ENCODE results near the gene SORD.
"Not testable (repeated sequence)": the region's sequence is repeated elsewhere in the genome, so short reads cannot be mapped to it uniquely, and the experiment has no call there.

Gene SORD

DNA sequence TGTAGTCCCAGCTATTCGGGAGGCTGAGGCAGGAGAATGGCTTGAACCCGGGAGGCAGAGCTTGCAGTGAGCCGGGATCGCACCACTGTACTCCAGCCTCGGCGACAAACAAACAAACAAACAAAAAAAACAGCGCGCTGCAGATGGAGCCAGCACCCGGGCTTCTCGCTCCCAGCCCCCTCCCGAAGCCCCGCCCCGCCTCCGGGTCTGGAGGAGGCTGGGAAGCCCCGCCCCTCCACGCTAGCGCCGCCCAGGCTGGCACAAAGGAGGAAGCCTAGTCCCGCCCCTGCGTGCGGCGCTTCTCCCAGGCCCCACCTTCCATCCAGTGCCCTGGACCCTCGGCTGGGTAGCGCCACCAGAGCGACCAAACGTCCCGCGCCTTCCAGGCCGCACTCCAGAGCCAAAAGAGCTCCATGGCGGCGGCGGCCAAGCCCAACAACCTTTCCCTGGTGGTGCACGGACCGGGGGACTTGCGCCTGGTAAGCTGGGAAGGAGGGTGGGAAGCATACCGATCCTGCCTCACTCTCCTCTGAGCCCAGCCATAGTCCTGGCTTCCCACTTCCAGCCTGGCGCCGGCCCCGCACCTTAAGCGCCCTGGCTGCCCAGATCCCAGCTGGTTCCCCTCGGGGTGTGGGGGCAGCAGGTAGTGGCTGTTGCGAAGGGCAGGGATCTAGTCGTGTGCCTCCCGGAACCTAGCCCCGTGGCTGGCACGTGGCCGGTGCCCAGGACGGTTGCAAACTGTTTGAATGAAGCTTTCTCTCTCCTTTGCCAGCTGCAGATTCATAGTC is at the start of gene SORD:
SORD (plus strand) TSS at position 325 of the 788 bp plus-strand sequence; CDS start at position 414, 89 bp downstream.
- peak; percentile 94 for DNase-seq

DNA sequence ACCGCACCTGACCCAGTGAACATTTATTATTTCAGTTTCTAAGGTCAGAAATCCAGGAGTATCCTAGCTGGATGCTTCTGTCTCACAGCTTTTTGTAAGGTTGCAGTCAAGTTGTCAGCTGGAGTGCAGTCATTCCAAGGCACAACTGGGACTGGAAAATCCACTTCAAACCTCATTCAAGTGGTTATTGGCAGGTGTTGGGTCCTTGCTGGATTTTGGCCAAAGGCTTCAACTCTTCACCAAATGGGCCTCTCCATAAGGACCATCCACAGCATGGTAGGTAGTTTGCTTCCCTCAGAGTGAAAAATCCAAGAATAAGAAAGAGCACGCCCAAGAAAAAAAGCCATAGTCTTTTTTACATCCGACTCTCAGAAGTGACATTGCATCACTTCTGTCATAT is 46.8 kb upstream of the SORD start:
- not testable (repeated sequence) for DNase-seq

DNA sequence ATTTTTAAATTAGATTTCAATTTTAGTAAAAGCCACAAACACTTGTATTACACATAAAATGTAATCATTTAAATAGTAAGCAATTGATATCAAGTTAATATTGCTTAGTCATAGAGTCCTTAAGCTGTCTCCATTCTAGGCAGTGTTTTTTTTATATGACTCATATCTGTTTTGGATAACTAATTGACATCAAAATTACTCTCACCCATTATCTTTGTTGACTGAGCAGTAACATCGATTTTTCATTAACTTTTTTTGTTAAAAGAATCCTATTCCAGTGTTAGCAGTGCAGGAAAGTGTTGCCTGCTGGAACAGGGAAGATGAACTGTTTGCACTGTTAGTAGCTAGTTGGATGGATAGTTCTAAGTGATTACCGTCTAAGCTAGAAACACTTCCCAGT is 45.2 kb upstream of the SORD start:
- peak; percentile 1 for DNase-seq

DNA sequence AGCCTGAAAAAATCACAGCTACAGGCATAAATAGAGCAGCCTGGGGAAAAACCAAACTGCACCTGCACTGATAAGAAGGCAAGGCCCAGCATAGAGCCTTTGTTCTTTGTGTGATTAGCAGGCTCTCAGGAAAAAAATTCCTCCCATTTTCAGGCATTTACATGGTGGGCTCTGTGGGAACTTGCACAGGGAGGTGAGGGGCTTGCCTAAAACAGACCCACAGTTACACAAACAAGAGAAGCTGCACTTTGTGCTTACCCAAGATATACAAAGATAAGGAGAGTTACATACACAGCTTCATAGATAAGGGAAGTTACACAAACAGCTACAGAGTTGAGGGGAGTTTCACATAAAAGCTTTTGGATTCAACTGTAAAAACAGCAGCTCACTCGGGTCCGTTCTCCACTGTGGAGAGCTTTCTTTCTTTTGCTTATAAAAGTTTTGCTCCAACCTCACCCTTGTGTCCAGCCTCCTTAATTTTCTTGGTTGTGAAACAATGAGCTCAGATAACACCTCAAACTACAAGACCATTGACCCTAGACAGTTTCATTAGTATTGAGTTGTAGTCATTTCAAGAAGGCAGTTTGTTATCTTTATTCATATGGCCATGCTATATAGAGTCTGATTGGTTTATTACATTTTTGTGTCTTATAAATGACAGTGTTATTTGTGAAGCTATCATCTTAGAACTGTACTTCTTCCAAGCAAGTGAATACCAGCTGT is 43.2 kb upstream of the SORD start:
- not testable (repeated sequence) for DNase-seq

DNA sequence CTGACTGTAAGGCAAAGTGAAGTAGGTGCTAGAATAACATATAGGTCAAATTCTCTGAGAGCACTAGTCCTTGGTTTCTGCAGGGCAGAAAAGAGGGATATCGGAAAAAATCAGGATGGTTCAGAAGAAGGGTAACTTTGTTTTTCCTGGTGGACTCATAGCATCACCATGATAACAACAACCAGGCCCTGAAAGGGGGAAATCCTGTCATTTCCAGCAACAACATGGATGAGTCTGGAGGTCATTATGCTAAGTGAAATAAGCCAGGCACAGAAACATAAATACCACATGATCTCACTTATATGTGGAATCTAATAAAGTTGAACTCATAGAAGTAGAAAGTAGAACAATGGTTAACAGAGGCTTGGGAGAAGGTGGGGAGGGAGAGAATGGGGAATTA is 38.9 kb upstream of the SORD start:
- not testable (repeated sequence) for DNase-seq

DNA sequence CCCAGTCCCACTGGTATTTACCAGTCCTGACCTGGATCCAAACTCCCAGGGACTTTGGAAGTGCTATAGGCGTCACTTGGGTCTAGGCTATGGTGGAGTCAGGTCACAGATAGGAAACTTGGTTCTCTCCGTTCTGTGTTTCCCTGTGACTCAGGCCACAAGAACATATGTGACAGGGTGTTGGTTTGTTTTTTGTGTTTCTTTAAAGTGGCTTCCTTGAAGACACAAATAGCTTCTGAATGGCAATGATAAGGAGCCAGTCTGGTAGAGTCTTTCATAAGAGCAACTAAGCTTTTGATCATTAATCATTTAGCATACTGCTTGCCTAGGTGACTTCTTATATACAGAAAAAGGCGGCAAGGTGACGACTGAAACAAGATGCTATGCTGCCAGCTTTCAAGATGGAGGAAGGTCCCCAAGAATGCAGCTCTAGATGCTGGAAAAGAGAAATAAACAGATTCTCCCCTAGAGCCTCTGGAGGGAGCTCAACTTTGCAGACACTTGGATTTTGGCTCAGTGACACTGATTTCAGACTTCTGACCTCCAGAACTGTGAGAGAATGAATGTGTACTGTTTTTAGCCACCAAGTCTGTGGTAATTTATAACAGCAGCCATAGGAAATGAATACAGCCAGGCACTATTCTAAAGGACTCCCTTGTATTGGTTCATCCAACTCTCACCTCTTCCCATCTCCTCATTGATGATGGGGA is 36.5 kb upstream of the SORD start:
- DNase-seq, result not testable (repeated sequence)

DNA sequence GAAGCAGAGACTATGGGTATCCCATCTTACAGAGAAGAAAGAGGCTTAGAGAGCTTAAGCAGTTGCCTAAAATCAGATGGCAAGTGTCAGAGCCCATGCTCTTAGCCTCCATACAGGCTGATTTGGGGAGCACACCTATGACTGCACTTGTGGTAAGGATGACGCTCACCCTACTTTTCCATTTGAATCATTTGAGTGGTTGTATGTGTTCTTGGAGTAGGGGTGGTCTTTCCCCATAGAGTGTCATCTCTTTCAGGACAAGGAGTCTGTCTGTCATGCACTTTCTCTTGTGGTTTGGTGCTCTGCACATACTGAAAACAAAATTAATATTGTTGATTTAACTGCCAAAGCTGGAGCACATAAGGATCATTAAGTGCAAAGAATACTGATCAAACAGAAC is 35.3 kb upstream of the SORD start:
- DNase-seq, result not testable (repeated sequence)

DNA sequence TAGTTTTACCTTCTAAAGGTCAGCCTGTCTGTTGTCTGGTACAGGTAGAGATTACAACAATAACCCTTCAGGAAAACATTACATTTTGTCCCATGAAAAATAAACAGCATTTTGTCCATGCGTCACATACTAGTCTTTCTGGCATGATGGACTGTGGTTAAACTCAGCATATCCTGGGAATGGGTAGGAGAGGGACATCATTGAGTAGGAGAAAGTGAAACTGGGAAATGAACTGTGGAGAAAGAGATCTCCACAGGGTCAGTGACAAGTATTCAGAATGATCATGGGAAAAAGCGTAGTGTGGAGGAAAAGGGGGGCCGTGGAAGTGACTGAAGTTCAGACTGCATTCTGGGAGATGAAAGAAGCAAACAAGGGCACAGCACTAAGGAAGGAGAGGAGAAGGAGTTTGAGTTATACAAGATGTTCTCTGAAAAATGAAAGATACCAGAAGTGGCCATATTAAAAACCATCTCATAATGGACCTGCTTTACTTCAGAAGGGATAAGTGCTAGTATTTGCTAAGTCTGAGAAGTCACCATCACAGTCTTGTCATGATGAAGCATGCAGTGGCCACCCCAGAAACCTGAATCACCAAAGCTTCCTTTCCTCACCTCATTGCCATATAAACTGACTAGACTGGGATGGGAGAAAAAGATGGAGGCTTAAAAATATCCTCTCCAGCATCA is 34.7 kb upstream of the SORD start:
- not testable (repeated sequence) for DNase-seq

DNA sequence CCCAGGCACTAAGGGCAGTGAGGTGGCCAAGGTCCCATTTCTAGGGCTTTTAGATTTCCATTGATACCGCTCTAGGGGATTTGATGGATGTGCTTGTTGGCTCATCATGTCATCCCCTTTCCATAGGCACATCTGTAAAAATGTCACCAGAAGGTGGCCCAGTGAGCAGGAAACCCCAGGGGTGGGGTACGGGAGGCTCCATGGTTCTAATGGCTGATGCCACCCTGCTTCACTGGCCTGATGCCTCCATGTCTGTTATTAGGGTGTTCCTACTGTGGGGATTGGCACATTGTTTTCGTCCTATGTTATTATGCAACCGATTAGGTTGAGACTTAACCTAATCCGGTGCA is 34.1 kb upstream of the SORD start:
- DNase-seq, result not testable (repeated sequence)

DNA sequence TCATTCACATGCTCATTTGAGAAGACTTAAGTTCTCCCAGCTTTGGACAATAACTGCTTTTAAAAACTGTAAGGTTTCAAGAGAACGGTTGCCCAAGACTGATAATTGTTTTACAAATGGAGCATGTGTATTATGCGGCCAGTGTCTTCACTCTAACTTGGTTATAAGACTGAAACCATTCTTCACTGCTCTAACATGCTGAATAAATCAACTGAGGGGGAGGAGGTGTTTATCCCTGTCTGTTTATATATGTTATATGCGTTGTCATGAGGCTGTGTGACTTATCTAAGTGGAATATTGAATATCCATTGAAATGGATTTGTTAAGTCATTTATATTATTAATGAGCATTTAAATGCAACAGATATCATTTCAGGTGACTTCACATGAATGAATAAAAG is 25.4 kb upstream of the SORD start:
- not testable (repeated sequence) for DNase-seq

DNA sequence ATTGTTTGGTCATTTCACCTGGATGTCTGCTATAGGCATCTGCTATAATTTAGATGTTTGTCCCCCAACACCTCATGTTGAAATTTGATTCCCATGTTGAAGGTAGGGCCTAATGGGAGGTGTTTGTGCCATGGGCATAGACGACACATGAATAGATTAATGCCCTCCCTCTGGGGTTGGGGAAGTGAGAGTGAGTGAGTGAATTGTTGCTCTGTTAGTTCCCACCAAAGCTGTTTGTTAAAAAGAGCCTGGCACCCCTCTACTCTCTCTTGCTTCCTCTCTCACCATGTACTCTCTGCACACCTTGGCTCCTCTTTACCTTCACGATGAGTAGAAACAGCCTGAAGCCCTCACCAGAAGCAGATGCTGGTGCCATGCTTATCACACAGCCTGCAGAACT is 23.9 kb upstream of the SORD start:
- DNase-seq, result no peak

DNA sequence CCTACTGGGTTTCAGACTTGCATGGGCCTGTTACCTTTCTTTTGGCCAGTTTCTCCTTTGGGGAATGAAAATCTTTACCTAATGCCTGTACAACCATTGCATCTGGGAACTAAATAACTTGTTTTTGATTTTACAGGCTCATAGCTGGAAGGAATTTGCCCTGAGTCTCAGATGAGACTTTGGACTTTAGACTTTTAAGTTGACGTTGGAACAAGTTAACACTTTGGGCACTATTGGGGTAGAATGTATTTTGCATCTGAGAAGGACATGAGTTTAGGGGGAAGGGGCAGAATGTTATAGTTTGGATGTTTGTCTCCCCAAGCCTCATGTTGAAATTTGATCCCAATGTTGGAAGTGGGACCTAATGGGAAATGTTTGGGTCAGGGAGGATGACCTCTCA is 21.8 kb upstream of the SORD start:
- not testable (repeated sequence) for DNase-seq

DNA sequence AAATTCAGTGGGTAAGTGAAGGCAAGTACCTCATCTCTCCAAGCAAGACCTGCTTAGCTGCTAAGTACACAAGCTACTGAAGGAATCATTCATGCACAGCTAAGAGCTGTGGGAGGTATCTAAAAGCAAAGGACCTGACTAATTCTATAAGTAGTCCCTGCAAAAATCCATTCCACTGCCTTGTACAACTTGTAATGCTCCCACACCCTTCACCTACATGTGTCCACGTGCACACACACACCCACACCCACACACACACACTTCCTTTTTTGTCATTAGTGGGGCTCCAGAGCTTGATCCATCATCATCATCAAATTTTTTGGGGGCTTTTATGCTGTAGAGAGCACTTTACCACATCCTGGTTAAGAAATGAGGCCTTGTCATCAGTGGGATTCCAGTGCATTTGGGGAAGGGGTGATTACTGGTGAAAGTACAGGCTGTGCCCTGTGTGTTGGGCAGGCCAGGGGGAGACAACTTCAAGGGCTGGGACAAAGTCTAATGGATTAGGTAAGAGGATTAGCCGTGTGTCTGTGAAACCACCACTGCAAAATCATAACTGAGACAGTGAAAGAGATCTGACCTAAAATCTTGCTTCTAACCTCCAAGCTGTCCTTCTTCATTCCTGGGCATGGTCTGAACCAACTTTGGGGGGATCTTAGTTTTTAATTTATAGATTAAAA is 19.1 kb upstream of the SORD start:
- not testable (repeated sequence) for DNase-seq

DNA sequence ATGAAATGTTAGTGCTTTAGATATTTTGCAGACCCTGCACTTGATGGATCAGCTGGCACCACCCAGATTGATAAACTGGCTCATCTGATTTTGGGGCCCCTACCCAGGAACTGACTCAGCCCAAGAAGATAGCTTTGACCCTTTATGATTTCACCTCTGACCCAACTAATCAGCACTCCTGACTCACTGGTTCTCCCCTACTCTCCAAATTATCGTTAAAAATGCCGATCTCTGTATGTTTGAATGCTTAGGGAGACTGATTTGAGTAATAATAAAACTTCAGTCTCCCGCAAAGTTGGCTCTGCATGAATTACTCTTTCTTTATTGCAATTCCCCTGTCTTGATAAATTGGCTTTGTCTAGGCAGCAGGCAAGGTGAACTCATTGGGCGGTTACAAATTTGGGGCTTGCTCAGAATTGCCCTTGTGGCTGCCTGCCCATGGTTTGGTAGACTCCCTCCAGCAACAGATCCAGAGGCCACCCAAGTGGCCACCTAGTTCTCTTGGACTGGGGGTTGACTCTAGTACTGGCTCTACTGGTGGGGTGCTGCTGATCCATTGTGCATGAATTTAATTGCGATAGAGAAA is 18.3 kb upstream of the SORD start:
- not testable (repeated sequence) for DNase-seq

DNA sequence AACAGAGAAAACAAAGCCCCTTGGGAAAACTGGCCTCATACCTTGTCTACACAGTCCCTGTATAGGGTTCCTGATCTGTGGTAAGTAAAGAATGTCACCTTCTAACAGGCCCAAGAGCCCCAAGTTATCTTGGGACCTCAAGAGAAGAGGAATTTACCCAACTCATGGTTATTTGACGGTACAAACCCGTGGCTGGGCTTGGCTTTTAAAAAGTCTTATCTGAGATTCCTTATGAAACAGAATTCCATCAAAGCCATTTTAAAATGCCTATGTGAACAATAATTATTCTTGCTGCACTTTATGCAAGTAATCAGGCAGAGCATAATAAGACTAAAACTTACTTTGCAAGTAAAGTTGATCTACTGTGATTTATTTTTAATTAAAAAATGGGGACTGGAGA is 13.9 kb upstream of the SORD start:
- DNase-seq, result no peak

DNA sequence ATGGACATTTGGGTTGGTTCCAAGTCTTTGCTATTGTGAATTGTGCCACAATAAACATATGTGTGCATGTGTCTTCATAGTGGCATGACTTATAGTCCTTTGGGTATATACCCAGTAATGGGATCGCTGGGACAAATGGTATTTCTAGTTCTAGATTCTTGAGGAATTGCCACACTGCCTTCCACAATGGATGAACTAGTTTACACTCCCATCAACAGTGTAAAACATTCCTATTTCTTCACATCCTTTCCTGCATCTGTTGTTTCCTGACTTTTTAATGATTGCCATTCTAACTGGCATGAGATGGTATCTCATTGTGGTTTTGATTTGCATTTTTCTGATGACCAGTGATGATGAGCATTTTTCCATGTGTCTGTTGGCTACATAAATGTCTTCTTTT is 7.9 kb upstream of the SORD start:
- not testable (repeated sequence) for DNase-seq

DNA sequence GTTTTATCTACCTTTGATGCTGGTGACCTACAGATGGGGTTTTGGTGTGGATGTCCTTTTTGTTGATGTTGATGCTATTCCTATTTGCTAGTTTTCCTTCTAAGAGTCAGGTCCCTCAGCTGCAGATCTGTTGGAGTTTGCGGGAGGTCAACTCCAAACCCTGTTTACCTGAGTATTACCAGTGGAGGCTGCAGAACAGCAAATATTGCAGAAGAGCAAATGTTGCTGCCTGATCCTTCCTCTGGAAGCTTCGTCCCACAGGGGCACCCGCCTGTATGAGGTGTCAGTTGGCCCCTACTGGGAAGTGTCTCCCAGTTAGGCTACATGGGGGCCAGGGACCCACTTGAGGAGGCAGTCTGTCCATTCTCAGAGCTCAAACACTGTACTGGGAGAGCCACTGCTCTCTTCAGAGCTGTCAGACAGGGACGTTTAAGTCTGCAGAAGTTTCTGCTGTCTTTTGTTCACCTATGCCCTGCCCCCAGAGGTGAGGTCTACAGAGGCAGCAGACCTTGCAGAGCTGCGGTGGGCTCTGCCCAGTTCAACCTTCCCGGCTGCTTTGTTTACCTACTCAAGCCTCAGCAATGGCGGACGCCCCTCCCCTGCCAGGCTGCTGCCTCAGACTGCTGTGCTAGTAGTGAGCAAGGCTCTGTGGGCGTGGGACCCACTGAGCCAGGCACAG is 2.6 kb upstream of the SORD start:
- not testable (repeated sequence) for DNase-seq

DNA sequence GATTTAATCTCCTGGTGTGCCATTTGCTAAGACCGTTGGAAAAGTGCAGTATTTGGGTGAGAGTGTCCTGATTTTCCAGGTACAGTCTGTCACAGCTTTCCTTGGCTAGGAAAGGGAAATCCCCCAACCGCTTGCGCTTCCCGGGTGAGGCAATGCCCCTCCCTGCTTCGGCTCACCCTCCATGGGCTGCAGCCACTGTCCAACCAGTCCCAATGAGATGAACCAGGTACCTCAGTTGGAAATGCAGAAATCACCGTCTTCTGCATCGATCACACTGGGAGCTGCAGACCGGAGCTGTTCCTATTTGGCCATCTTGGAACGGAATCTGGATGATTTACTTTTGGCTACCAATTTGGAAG is 2.1 kb upstream of the SORD start:
- DNase-seq, result not testable (repeated sequence)

DNA sequence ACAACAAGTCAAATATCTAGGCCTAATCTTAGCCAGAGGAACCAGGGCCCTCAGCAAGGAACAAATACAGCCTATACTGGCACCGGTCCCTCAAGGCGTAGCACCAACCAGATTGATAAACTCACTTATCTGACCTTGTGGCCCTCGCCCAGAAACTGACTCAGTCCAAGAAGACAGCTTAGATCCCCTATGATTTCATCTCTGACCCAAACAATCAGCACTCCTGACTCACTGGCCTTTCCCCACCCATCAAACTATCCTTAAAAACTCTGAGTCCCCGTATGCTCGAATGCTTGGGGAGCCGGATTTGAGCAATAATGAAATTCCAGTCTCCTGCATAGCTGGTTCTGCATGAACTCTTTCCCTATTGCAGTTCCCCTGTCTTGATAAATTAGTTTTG is 1.6 kb upstream of the SORD start:
- no peak for DNase-seq

DNA sequence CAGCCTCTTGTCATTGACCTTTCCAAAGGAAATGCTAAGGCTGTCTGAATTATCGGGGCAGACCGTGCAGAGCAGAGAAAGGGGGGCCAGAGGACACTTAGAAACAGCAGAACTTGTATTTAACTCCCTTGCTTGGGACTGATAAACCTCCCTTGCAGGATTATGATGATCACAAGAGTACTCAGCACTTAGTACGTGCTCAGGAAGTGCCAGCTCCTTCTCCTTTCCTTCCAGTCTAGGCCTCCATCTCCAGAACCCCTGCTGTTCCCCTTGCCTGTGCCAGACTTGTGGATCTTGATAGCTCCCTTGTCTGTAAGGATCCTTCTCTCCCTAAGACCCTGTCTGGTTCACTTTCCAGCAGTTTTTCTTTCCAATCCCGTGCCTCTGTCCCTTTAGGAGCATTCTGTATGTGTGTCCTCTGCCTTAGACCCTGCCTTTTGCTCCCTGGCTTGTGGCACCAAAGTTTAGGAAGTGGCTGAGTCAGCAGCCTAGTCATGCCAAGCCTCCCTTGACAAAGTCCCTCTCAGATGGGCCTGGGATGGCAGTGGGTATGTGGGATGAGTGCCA is 747 bp downstream of the SORD start:
- DNase-seq, result no peak

DNA sequence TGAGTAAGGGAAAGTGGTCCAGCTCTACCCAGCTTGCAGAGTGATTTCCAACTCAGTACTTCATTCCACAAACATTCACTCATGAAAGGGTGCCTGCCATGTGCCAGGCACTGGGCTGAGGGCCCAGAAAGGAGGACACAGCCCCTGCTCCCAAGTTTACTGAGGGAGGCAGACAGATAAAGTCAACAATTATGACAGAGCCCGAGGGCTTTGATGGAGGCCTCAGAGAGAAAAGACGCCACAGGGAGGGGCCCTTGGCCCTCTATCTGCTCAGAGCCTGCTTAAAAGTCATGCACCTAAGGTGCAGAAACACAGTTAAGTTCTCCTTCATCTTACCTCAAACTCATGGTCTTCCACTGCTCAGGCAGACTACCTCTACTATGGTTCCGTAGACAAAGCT is 1.7 kb downstream of the SORD start:
- DNase-seq, result not testable (repeated sequence)

Data from NCI-H1436 (cell line).